ENCODE results near the gene SH3PXD2B. TPM values are rescaled to one million over a fixed set of nuclear protein-coding genes. Genes with fewer than 3 reads are reported as not detected.
A peak's percentile ranks its signal among the peaks of the same experiment; 100 is the strongest.

The SH3PXD2B gene
- total and polyA plus RNA-seq, 8 donors: 6.7 to 63.0 (median 20.5) TPM

- peak in 1 of 2 donors; percentile 44 for DNase-seq
- Histone ChIP-seq H3K4me3 (peak overlapping the region in 2 of 4 donors; percentile 11 to 27), H3K4me1 (peaks cover 33 to 96% (median 62%) of the 10 kb centered on the region in 4 donors), H3K27me3 (no peaks in the 10 kb centered on the region), H3K36me3 (peaks cover 0 to 15% (median 0%) of the 10 kb centered on the region in 4 donors), H3K27ac (peak overlapping the region in 4 of 5 donors; percentile 44 to 94 (median 68)), H3K9me3 (no peaks in the 10 kb centered on the region)
- WGBS, 5 donors: 37 to 65% (median 58%) methylated on average over 10 to 16 of the region's 16 CpGs
- intact Hi-C loops (cut with DNase I; ENCODE audit: low total_unique reads): no loop called here
- TF ChIP-seq POLR2AphosphoS5 (IDR thresholded peaks at IDR 0.05) (no peak), EP300 (IDR thresholded peaks at IDR 0.05) (no peak), CTCF (IDR thresholded peaks at IDR 0.05) (no peak)
These were observed 7.8 kb downstream of the SH3PXD2B start for GRCh38 chr5:172446336-172447051.

- peaks cover 33 to 90% (median 59%) of the 10 kb centered on the region in 4 donors for H3K4me1 ChIP-seq
- no peak for DNase-seq
- no peaks in the 10 kb centered on the region for H3K9me3 ChIP-seq
- no peaks in the 10 kb centered on the region for H3K27me3 ChIP-seq
- peak overlapping the region in 4 of 5 donors; percentile 57 to 94 (median 80) for H3K27ac ChIP-seq
- intact Hi-C loops (cut with DNase I; ENCODE audit: low total_unique reads): no loop called here
- TF ChIP-seq POLR2A (IDR thresholded peaks at IDR 0.05) (no peak), CTCF (IDR thresholded peaks at IDR 0.05) (no peak), EP300 (IDR thresholded peaks at IDR 0.05) (no peak), POLR2AphosphoS5 (IDR thresholded peaks at IDR 0.05) (no peak)
- peak overlapping the region in 1 of 4 donors; percentile 27 for H3K4me3 ChIP-seq
- peaks cover 0 to 15% (median 0%) of the 10 kb centered on the region in 4 donors for H3K36me3 ChIP-seq
- 74 to 95% (median 88%) methylated on average over 4 to 10 of the region's 10 CpGs for WGBS, 5 donors
These were observed 8.5 kb downstream of the SH3PXD2B start for GRCh38 chr5:172445866-172446265.

- intact Hi-C loops (cut with DNase I; ENCODE audit: low total_unique reads): no loop called here
- 71 to 80% (median 78%) methylated on average over 7 to 8 of the region's 8 CpGs for WGBS, 5 donors
- Histone ChIP-seq H3K4me1 (peaks cover 33 to 79% (median 54%) of the 10 kb centered on the region in 4 donors), H3K36me3 (peaks cover 0 to 17% (median 0%) of the 10 kb centered on the region in 4 donors), H3K27ac (peak overlapping the region in 4 of 5 donors; percentile 73 to 94 (median 80)), H3K4me3 (no peak overlapping the region), H3K9me3 (no peaks in the 10 kb centered on the region), H3K27me3 (no peaks in the 10 kb centered on the region)
- no peak for DNase-seq
- TF ChIP-seq EP300 (IDR thresholded peaks at IDR 0.05) (no peak), POLR2A (IDR thresholded peaks at IDR 0.05) (no peak), POLR2AphosphoS5 (IDR thresholded peaks at IDR 0.05) (no peak), CTCF (IDR thresholded peaks at IDR 0.05) (no peak)
These were observed 9.5 kb downstream of the SH3PXD2B start for GRCh38 chr5:172444626-172445365.

- Histone ChIP-seq H3K9me3 (no peaks in the 10 kb centered on the region), H3K36me3 (peaks cover 0 to 20% (median 0%) of the 10 kb centered on the region in 4 donors), H3K4me1 (peaks cover 33 to 74% (median 53%) of the 10 kb centered on the region in 4 donors), H3K27ac (peak overlapping the region; percentile 37 to 94 (median 78)), H3K4me3 (no peak overlapping the region), H3K27me3 (no peaks in the 10 kb centered on the region)
- TF ChIP-seq POLR2A (IDR thresholded peaks at IDR 0.05) (no peak), POLR2AphosphoS5 (IDR thresholded peaks at IDR 0.05) (peak in 1 of 3 donors; percentile 62), EP300 (IDR thresholded peaks at IDR 0.05) (no peak), CTCF (IDR thresholded peaks at IDR 0.05) (no peak)
- DNase-seq: no peak
- intact Hi-C loops (cut with DNase I; ENCODE audit: low total_unique reads): no loop called here
- WGBS, 5 donors: 76 to 91% (median 86%) methylated on average over 4 of the region's 4 CpGs
These were observed 10.2 kb downstream of the SH3PXD2B start for GRCh38 chr5:172444110-172444510.

Measured in stomach (tissue), 9 donors.